A673 (cell line): ENCODE data around the gene MTERF4. TPM values are rescaled to one million over a fixed set of nuclear protein-coding genes. Genes with fewer than 3 reads are reported as not detected.

ENCODE experiments used
- BruUV-seq: library from RNA; stranded (reverse); fragments of 400-500 nt; replicated peaks from 2 replicates; lab custom pipeline; 2021; lab: Mats Ljungman, UMichigan
- CTCF ChIA-PET: fragments of 300-600 bp; sonication (Branson Sonifier 250); formaldehyde crosslinking; loops from one replicate; lab custom pipeline; 2022; ENCODE audit warnings: antibody characterized with exemption; lab: Charles Lee
- POLR2A ChIA-PET: fragments of 300-600 bp; sonication (Branson Sonifier 250); formaldehyde crosslinking; loops from one replicate; lab custom pipeline; 2022; ENCODE audit warnings: antibody characterized with exemption; ENCODE audit not compliant: low non-redundant PET; lab: Charles Lee
- DNase-seq: peaks from one replicate; pipeline ENCODE4 v3.0.0-alpha.2; 2015; ENCODE audit warnings: low spot score
- H3K27ac ChIP-seq: fragments of 200-600 bp; sonication (generic); 2 replicates; pipeline ENCODE4 v1.5.1; 2016; ENCODE audit warnings: mixed run types, low read depth, mild to moderate bottlenecking, mixed read lengths, antibody characterized with exemption, low read length; ENCODE audit not compliant: poor library complexity, severe bottlenecking
- H3K27me3 ChIP-seq: fragments of 200-600 bp; sonication (generic); replicated peaks from 2 replicates; pipeline ENCODE4 v1.6.1; 2017; ENCODE audit warnings: mixed run types, low read depth, mild to moderate bottlenecking, mixed read lengths, antibody characterized with exemption, low read length; ENCODE audit not compliant: insufficient read depth, poor library complexity
- H3K36me3 ChIP-seq: fragments of 200-600 bp; sonication (generic); 2 replicates; pipeline ENCODE4 v1.6.1; 2016; ENCODE audit warnings: mixed run types, mild to moderate bottlenecking, mixed read lengths, antibody characterized with exemption, low read length; ENCODE audit not compliant: insufficient read depth, poor library complexity, severe bottlenecking
- H3K4me1 ChIP-seq: fragments of 200-600 bp; sonication (generic); 2 replicates; pipeline ENCODE4 v1.6.1; 2017; ENCODE audit warnings: mixed run types, mild to moderate bottlenecking, mixed read lengths, antibody characterized with exemption, low read length; ENCODE audit not compliant: insufficient read depth, poor library complexity, severe bottlenecking
- H3K4me3 ChIP-seq: fragments of 200-600 bp; sonication (generic); 2 replicates; pipeline ENCODE4 v1.5.1; 2016; ENCODE audit warnings: low read depth, mixed run types, mild to moderate bottlenecking, mixed read lengths, low read length; ENCODE audit not compliant: poor library complexity, severe bottlenecking
- H3K9me3 ChIP-seq: fragments of 200-600 bp; sonication (generic); 2 replicates; pipeline ENCODE4 v1.6.1; 2016; ENCODE audit warnings: mixed run types, low read depth, mild to moderate bottlenecking, mixed read lengths, antibody characterized with exemption, low read length; ENCODE audit not compliant: poor library complexity, severe bottlenecking
- CTCF ChIP-seq: fragments of 300-800, 200-600 bp; sonication (generic); conservative IDR thresholded peaks from 2 replicates; pipeline ENCODE4 v1.5.1; 2017; ENCODE audit warnings: low read depth, mild to moderate bottlenecking, antibody characterized with exemption, low read length, moderate library complexity, mixed read lengths
- EZH2 ChIP-seq: fragments of 200-600 bp; sonication (generic); IDR thresholded peaks from 2 replicates; pipeline ENCODE4 v1.6.1; 2017; ENCODE audit warnings: borderline replicate concordance, low read depth, mild to moderate bottlenecking, mixed read lengths, antibody characterized with exemption, low read length; ENCODE audit not compliant: poor library complexity, severe bottlenecking
- intact Hi-C: fragments of 100-400 bp; cut with micrococcal nuclease; formaldehyde crosslinking; loops from one replicate; pipeline ENCODE4 v1.10.0; 2022; ENCODE audit not compliant: unreplicated experiment
- total RNA-seq: library from RNA; stranded (reverse); gene quantifications from 2 replicates; pipeline ENCODE4 v1.2.3, GENCODE V29; 2021

Gene MTERF4
- total RNA-seq, 1 experiment from 2014 or later = 39.8 TPM

- no TSS peak for BruUV-seq
- Histone ChIP-seq H3K27me3 (no peaks in the 10 kb centered on the region), H3K36me3 (no peaks in the 10 kb centered on the region), H3K27ac (no peak overlapping the region), H3K9me3 (no peaks in the 10 kb centered on the region), H3K4me1 (no peaks in the 10 kb centered on the region), H3K4me3 (no peak overlapping the region)
- ChIA-PET CTCF (no interaction called here), POLR2A (no interaction called here)
- no peak for DNase-seq
- intact Hi-C loops = no loop called here
- TF ChIP-seq EZH2 (no peak), CTCF (no peak)
These were observed 35.8 kb downstream of the MTERF4 start for GRCh38 chr2:241066171-241066892.

- BruUV-seq = no TSS peak
- POLR2A ChIA-PET = no interaction called here
- H3K9me3 ChIP-seq = no peaks in the 10 kb centered on the region
- intact Hi-C loops = no loop called here
- no peaks in the 10 kb centered on the region for H3K4me1 ChIP-seq
- no peak for TF ChIP-seq CTCF
- no peak for TF ChIP-seq EZH2
- DNase-seq = no peak
- CTCF ChIA-PET = no interaction called here
- no peak overlapping the region for H3K4me3 ChIP-seq
- H3K27me3 ChIP-seq = no peaks in the 10 kb centered on the region
- H3K27ac ChIP-seq = no peak overlapping the region
- H3K36me3 ChIP-seq = no peaks in the 10 kb centered on the region
These were observed 36.7 kb downstream of the MTERF4 start for GRCh38 chr2:241065355-241065803.

- intact Hi-C loops = no loop called here
- Histone ChIP-seq H3K27me3 (no peaks in the 10 kb centered on the region), H3K27ac (no peak overlapping the region), H3K36me3 (no peaks in the 10 kb centered on the region), H3K4me3 (no peak overlapping the region), H3K4me1 (no peaks in the 10 kb centered on the region), H3K9me3 (no peaks in the 10 kb centered on the region)
- ChIA-PET POLR2A (no interaction called here), CTCF (no interaction called here)
- BruUV-seq = no TSS peak
- DNase-seq = no peak
- TF ChIP-seq EZH2 (no peak), CTCF (no peak)
These were observed 37.2 kb downstream of the MTERF4 start for GRCh38 chr2:241064802-241065354.
